Ishikawa (cell line): ENCODE results near the gene DGKG.

Experiments
- CEBPB ChIP-seq: IDR thresholded peaks from 2 replicates; pipeline ENCODE4 v1.6.1; 2012
- FOXM1 ChIP-seq: IDR thresholded peaks from 2 replicates; pipeline ENCODE4 v1.6.1; 2012; ENCODE audit warnings: low read depth, borderline replicate concordance
- TAF1 ChIP-seq: IDR thresholded peaks from 2 replicates; pipeline ENCODE4 v1.6.1; 2012; ENCODE audit warnings: low read depth, mild to moderate bottlenecking
- TEAD4 ChIP-seq: IDR thresholded peaks from 2 replicates; pipeline ENCODE4 v1.6.1; 2012
- YY1 ChIP-seq: IDR thresholded peaks from 2 replicates; pipeline ENCODE4 v1.6.1; 2012; ENCODE audit warnings: low read depth

GRCh38 chr3:186314896-186315295, 47.1 kb downstream of the DGKG start:
- no peak for TF ChIP-seq TAF1
- no peak for TF ChIP-seq TEAD4
- no peak for TF ChIP-seq CEBPB
- TF ChIP-seq FOXM1: no peak
- TF ChIP-seq YY1: no peak
